ENCODE results near the gene TTLL11.

Gene TTLL11

GRCh38 chr9:121962421-121962820 lies 130.7 kb downstream of the TTLL11 start:
- no peak for DNase-seq

GRCh38 chr9:121960665-121961064 lies 132.4 kb downstream of the TTLL11 start:
- DNase-seq = no peak

- no peak for DNase-seq
These were observed 134.6 kb downstream of the TTLL11 start for GRCh38 chr9:121958530-121958929.

- DNase-seq = no peak
These were observed 136.3 kb downstream of the TTLL11 start for GRCh38 chr9:121956808-121957207.

- no peak for DNase-seq
These were observed 137.5 kb downstream of the TTLL11 start for GRCh38 chr9:121955649-121956048.

- peak; percentile 67 for DNase-seq
These were observed 138.5 kb downstream of the TTLL11 start for GRCh38 chr9:121954477-121955140.

GRCh38 chr9:121952611-121953010 lies 140.5 kb downstream of the TTLL11 start:
- DNase-seq = no peak

- DNase-seq = no peak
These were observed 142.2 kb downstream of the TTLL11 start for GRCh38 chr9:121950866-121951265.

- DNase-seq = no peak
These were observed 142.7 kb downstream of the TTLL11 start for GRCh38 chr9:121950441-121950840.

GRCh38 chr9:121949766-121950165 lies 143.3 kb downstream of the TTLL11 start:
- no peak for DNase-seq

GRCh38 chr9:121949364-121949763 lies 143.7 kb downstream of the TTLL11 start:
- no peak for DNase-seq

GRCh38 chr9:121947775-121948174 lies 145.3 kb downstream of the TTLL11 start:
- no peak for DNase-seq

GRCh38 chr9:121946465-121946864 lies 146.6 kb downstream of the TTLL11 start:
- no peak for DNase-seq

- no peak for DNase-seq
These were observed 147.3 kb downstream of the TTLL11 start for GRCh38 chr9:121945849-121946248.

GRCh38 chr9:121945281-121945680 lies 147.8 kb downstream of the TTLL11 start:
- no peak for DNase-seq

- DNase-seq = no peak
These were observed 148.4 kb downstream of the TTLL11 start for GRCh38 chr9:121944711-121945191.

- no peak for DNase-seq
These were observed 149.6 kb downstream of the TTLL11 start for GRCh38 chr9:121943463-121943862.

GRCh38 chr9:121942866-121943382 lies 150.2 kb downstream of the TTLL11 start:
- DNase-seq = no peak

- DNase-seq = no peak
These were observed 150.8 kb downstream of the TTLL11 start for GRCh38 chr9:121942313-121942712.

- no peak for DNase-seq
These were observed 153.5 kb downstream of the TTLL11 start for GRCh38 chr9:121939643-121940042.

GRCh38 chr9:121938621-121939020 lies 154.5 kb downstream of the TTLL11 start:
- no peak for DNase-seq

- DNase-seq = no peak
These were observed 155.9 kb downstream of the TTLL11 start for GRCh38 chr9:121937240-121937639.

- DNase-seq = no peak
These were observed 157.4 kb downstream of the TTLL11 start for GRCh38 chr9:121935739-121936138.

GRCh38 chr9:121930956-121931355 lies 162.2 kb downstream of the TTLL11 start:
- DNase-seq = no peak
